H9 (cell line): ENCODE results near the gene COL18A1. TPM values are rescaled to one million over a fixed set of nuclear protein-coding genes. Genes with fewer than 3 reads are reported as not detected.

ENCODE experiments used
- DNase-seq: peaks from one replicate; pipeline ENCODE4 v3.0.0-alpha.2; 2017
- H2AFZ ChIP-seq: one replicate; pipeline ENCODE4 v1.6.1; 2013; ENCODE audit warnings: mild to moderate bottlenecking, low read length, control low read depth, moderate library complexity
- H2AK5ac ChIP-seq: 2 replicates; pipeline ENCODE4 v1.6.1; 2013; ENCODE audit warnings: low read length, control low read depth, mixed read lengths; ENCODE audit not compliant: insufficient read length
- H2BK120ac ChIP-seq: one replicate; pipeline ENCODE4 v1.6.1; 2013; ENCODE audit warnings: low read depth, mild to moderate bottlenecking, low read length, control low read depth, inconsistent platforms; ENCODE audit not compliant: poor library complexity, severe bottlenecking
- H2BK12ac ChIP-seq: 2 replicates; pipeline ENCODE4 v1.6.1; 2013; ENCODE audit warnings: low read length, control low read depth, mixed read lengths, low read depth; ENCODE audit not compliant: insufficient read length
- H2BK15ac ChIP-seq: 2 replicates; pipeline ENCODE4 v1.6.1; 2013; ENCODE audit warnings: low read depth, low read length, control low read depth
- H2BK20ac ChIP-seq: one replicate; pipeline ENCODE4 v1.6.1; 2013; ENCODE audit warnings: low read depth, mild to moderate bottlenecking, low read length, control low read depth, inconsistent platforms; ENCODE audit not compliant: poor library complexity, severe bottlenecking
- H2BK5ac ChIP-seq: 2 replicates; pipeline ENCODE4 v1.6.1; 2013; ENCODE audit warnings: low read length, control low read depth, mixed read lengths; ENCODE audit not compliant: insufficient read length
- H3K14ac ChIP-seq: 2 replicates; pipeline ENCODE4 v1.6.1; 2013; ENCODE audit warnings: low read length, control low read depth; ENCODE audit not compliant: insufficient read depth
- H3K18ac ChIP-seq: 2 replicates; pipeline ENCODE4 v1.6.1; 2013; ENCODE audit warnings: low read depth, mild to moderate bottlenecking, mixed read lengths, low read length, control low read depth; ENCODE audit not compliant: insufficient read length
- H3K23ac ChIP-seq: 2 replicates; pipeline ENCODE4 v1.6.1; 2013; ENCODE audit warnings: low read length, control low read depth, mixed read lengths, low read depth; ENCODE audit not compliant: insufficient read length
- H3K23me2 ChIP-seq: 2 replicates; pipeline ENCODE4 v1.6.1; 2013; ENCODE audit warnings: low read depth, mild to moderate bottlenecking, mixed read lengths, low read length, control low read depth; ENCODE audit not compliant: insufficient read length, poor library complexity, severe bottlenecking
- H3K27ac ChIP-seq: 2 replicates; pipeline ENCODE4 v1.5.1; 2013; ENCODE audit warnings: low read length, control low read depth, mixed read lengths, low read depth; ENCODE audit not compliant: insufficient read length
- H3K27me3 ChIP-seq: 2 replicates; pipeline ENCODE4 v1.6.1; 2013; ENCODE audit warnings: low read length, control low read depth, inconsistent platforms; ENCODE audit not compliant: insufficient read depth
- H3K4ac ChIP-seq: 2 replicates; pipeline ENCODE4 v1.6.1; 2013; ENCODE audit warnings: low read depth, mild to moderate bottlenecking, control low read depth, inconsistent platforms, low read length, moderate library complexity
- H3K4me1 ChIP-seq: 2 replicates; pipeline ENCODE4 v1.6.1; 2013; ENCODE audit warnings: low read length, control low read depth, inconsistent platforms; ENCODE audit not compliant: insufficient read depth
- H3K4me2 ChIP-seq: 2 replicates; pipeline ENCODE4 v1.6.1; 2013; ENCODE audit warnings: low read length, control low read depth, mixed read lengths; ENCODE audit not compliant: insufficient read length, insufficient read depth
- H3K56ac ChIP-seq: 2 replicates; pipeline ENCODE4 v1.6.1; 2013; ENCODE audit warnings: low read depth, mild to moderate bottlenecking, mixed read lengths, low read length, control low read depth; ENCODE audit not compliant: insufficient read length
- H3K79me1 ChIP-seq: 2 replicates; pipeline ENCODE4 v1.6.1; 2013; ENCODE audit warnings: low read depth, mild to moderate bottlenecking, moderate library complexity, low read length, control low read depth, inconsistent platforms; ENCODE audit not compliant: insufficient read depth, poor library complexity, severe bottlenecking
- H3K79me2 ChIP-seq: 2 replicates; pipeline ENCODE4 v1.6.1; 2013; ENCODE audit warnings: low read length, control low read depth, inconsistent platforms; ENCODE audit not compliant: insufficient read depth
- H3K9ac ChIP-seq: 2 replicates; pipeline ENCODE4 v1.6.1; 2013; ENCODE audit warnings: low read length, control low read depth, mixed read lengths; ENCODE audit not compliant: insufficient read length; ENCODE audit errors: extremely low read depth
- H3K9me3 ChIP-seq: one replicate; pipeline ENCODE4 v1.6.1; 2013; ENCODE audit warnings: low read depth, low read length, inconsistent platforms; ENCODE audit not compliant: control insufficient read depth
- H3T11ph ChIP-seq: one replicate; pipeline ENCODE4 v1.6.1; 2013; ENCODE audit warnings: mild to moderate bottlenecking, low read length, control low read depth, inconsistent platforms
- H4K20me1 ChIP-seq: one replicate; pipeline ENCODE4 v1.6.1; 2013; ENCODE audit not compliant: control insufficient read depth, insufficient read length, insufficient read depth
- H4K5ac ChIP-seq: 2 replicates; pipeline ENCODE4 v1.6.1; 2013; ENCODE audit warnings: low read depth, mild to moderate bottlenecking, mixed read lengths, low read length, control low read depth; ENCODE audit not compliant: insufficient read length
- H4K8ac ChIP-seq: replicated peaks from 2 replicates; pipeline ENCODE4 v1.6.1; 2013; ENCODE audit warnings: low read length, control low read depth, mixed read lengths, low read depth; ENCODE audit not compliant: insufficient read length
- H4K91ac ChIP-seq: 2 replicates; pipeline ENCODE4 v1.6.1; 2013; ENCODE audit warnings: low read depth, mild to moderate bottlenecking, moderate library complexity, mixed read lengths, low read length, control low read depth; ENCODE audit not compliant: insufficient read length
- H3K27ac Mint-ChIP-seq, 3 experiments: 2 replicates in 2 of 3; 3 replicates in 1 of 3; pipeline ENCODE4 v1.8.0; 2020 to 2021; ENCODE audit warnings: mixed read lengths in 3 of 3, mild to moderate bottlenecking in 1 of 3, moderate library complexity in 1 of 3
- H3K27me3 Mint-ChIP-seq: 2 replicates; pipeline ENCODE4 v1.8.0; 2021; ENCODE audit warnings: low read depth, mild to moderate bottlenecking, moderate library complexity, mixed read lengths
- H3K36me3 Mint-ChIP-seq, 3 experiments: 2 replicates in 2 of 3; 3 replicates in 1 of 3; pipeline ENCODE4 v1.8.0; 2020 to 2021; ENCODE audit warnings: low read depth in 3 of 3, mixed read lengths in 3 of 3; ENCODE audit not compliant: insufficient read depth in 1 of 3
- H3K4me1 Mint-ChIP-seq, 2 experiments: 2 replicates each; pipeline ENCODE4 v1.8.0; 2020; ENCODE audit warnings: mixed read lengths in 2 of 2
- H3K4me3 Mint-ChIP-seq, 2 experiments: 2 replicates in 1 of 2; 3 replicates in 1 of 2; pipeline ENCODE4 v1.8.0; 2020 to 2021; ENCODE audit warnings: mild to moderate bottlenecking in 2 of 2, mixed read lengths in 2 of 2, moderate library complexity in 1 of 2
- H3K9me3 Mint-ChIP-seq, 2 experiments: 2 replicates in 1 of 2; 3 replicates in 1 of 2; pipeline ENCODE4 v1.8.0; 2020; ENCODE audit warnings: mild to moderate bottlenecking in 2 of 2, mixed read lengths in 2 of 2, moderate library complexity in 1 of 2
- WGBS: extraction: QIAGEN DNeasy Blood & Tissue Kit; methylation state at CpG from one replicate; pipeline ENCODE4 v1.1.7; 2013; ENCODE audit warnings: missing lambda C conversion rate, low lambda C conversion rate, mixed read lengths; ENCODE audit not compliant: insufficient read length; ENCODE audit errors: extremely low coverage; 5-methylcytosine and 5-hydroxymethylcytosine counted together
- total RNA-seq: library from RNA; stranded (reverse); gene quantifications from 2 replicates; pipeline ENCODE4 v1.2.1, GENCODE V29; 2021
- TF ChIP-seq, protein P1 (sequence below): fragments of 200-600 bp; sonication (generic); conservative IDR thresholded peaks from 3 replicates; pipeline ENCODE4 v1.8.0; 2021; ENCODE audit warnings: antibody characterized with exemption, mild to moderate bottlenecking

COL18A1 gene
- total RNA-seq, 1 experiment from 2014 or later: 232 TPM

DNA sequence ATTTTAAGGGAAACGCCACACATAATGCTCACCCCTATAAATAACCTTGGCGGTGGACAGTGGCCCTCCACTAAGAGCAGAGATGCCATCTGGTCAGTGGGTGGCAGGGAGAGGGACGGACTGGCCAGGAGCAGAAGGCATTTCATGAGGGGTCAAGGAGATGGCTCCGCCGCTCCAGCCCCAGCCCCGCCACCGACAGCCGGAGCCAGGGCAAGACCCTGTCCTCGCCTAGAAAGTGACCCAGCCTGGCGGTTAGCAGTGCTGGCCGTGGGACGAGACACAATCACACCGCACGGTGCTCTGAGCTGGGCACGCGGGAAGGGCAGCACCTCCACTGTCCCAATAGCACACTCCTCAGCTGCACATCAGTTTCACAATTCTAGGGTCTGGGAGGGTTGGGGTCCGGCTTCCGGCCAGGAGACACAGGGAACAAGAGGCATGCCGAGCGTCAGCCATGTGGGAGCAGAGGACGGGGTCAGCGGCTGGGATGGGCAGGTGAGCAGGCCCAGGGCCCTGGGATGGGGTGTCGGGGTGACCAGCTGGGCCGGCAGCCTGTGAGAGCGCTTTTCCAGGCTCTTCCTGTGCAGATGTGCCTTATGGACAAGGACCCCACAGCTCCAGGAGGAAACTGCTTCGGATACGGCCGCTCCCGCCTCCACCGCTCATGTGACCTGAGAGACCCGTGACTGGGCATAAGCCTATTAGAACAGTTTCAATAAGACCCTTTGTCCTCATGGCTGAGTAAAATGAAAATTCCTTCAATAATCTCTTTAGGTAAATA is 131.5 kb downstream of the COL18A1 start:
- H2BK15ac ChIP-seq: no peak overlapping the region
- no peak overlapping the region for H3K23ac ChIP-seq
- no peak overlapping the region for H3K56ac ChIP-seq
- peaks cover 4 to 16% (median 10%) of the 10 kb centered on the region in 3 experiments for H3K36me3 Mint-ChIP-seq
- H2BK20ac ChIP-seq: no peak overlapping the region
- no peak overlapping the region for H3K14ac ChIP-seq
- TF ChIP-seq, protein P1, sequence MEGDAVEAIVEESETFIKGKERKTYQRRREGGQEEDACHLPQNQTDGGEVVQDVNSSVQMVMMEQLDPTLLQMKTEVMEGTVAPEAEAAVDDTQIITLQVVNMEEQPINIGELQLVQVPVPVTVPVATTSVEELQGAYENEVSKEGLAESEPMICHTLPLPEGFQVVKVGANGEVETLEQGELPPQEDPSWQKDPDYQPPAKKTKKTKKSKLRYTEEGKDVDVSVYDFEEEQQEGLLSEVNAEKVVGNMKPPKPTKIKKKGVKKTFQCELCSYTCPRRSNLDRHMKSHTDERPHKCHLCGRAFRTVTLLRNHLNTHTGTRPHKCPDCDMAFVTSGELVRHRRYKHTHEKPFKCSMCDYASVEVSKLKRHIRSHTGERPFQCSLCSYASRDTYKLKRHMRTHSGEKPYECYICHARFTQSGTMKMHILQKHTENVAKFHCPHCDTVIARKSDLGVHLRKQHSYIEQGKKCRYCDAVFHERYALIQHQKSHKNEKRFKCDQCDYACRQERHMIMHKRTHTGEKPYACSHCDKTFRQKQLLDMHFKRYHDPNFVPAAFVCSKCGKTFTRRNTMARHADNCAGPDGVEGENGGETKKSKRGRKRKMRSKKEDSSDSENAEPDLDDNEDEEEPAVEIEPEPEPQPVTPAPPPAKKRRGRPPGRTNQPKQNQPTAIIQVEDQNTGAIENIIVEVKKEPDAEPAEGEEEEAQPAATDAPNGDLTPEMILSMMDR: no peak
- no peak overlapping the region; a peak in 1 of 7 replicates for H3K27ac Mint-ChIP-seq
- peaks cover 3% of the 10 kb centered on the region for H3K23me2 ChIP-seq
- H3K4me3 Mint-ChIP-seq: no peak overlapping the region
- no peak overlapping the region for H4K5ac ChIP-seq
- H3K4me1 ChIP-seq: no peaks in the 10 kb centered on the region
- no peak overlapping the region for H3K4ac ChIP-seq
- H3K9ac ChIP-seq: no peak overlapping the region
- H4K91ac ChIP-seq: no peak overlapping the region
- H3K27ac ChIP-seq: no peak overlapping the region
- peaks cover 6% of the 10 kb centered on the region; the same call in 1 of the 2 replicates for H3K79me2 ChIP-seq
- no peak overlapping the region for H2BK120ac ChIP-seq
- H2BK5ac ChIP-seq: no peak overlapping the region
- no CpG with 5 or more reads among the region's 31 CpGs for WGBS
- no peak overlapping the region for H3T11ph ChIP-seq
- peaks cover 4 to 5% of the 10 kb centered on the region in 2 experiments for H3K4me1 Mint-ChIP-seq
- no peaks in the 10 kb centered on the region for H3K9me3 ChIP-seq
- H3K27me3 Mint-ChIP-seq: no peaks in the 10 kb centered on the region
- H2AK5ac ChIP-seq: no peak overlapping the region
- H3K9me3 Mint-ChIP-seq: no peaks in the 10 kb centered on the region; a peak in 1 of 5 replicates
- H3K27me3 ChIP-seq: no peaks in the 10 kb centered on the region
- H2AFZ ChIP-seq: no peak overlapping the region
- H4K8ac ChIP-seq: no peak overlapping the region
- H2BK12ac ChIP-seq: no peak overlapping the region
- no peak for DNase-seq
- H3K18ac ChIP-seq: no peak overlapping the region
- H3K79me1 ChIP-seq: no peaks in the 10 kb centered on the region
- H3K4me2 ChIP-seq: no peak overlapping the region
- no peaks in the 10 kb centered on the region for H4K20me1 ChIP-seq
